ENCODE measurements around the gene L3MBTL4. TPM values are rescaled to one million over a fixed set of nuclear protein-coding genes. Genes with fewer than 3 reads are reported as not detected.

Gene L3MBTL4
- total RNA-seq, 1 experiment from 2014 or later, result 2.1 TPM

DNA sequence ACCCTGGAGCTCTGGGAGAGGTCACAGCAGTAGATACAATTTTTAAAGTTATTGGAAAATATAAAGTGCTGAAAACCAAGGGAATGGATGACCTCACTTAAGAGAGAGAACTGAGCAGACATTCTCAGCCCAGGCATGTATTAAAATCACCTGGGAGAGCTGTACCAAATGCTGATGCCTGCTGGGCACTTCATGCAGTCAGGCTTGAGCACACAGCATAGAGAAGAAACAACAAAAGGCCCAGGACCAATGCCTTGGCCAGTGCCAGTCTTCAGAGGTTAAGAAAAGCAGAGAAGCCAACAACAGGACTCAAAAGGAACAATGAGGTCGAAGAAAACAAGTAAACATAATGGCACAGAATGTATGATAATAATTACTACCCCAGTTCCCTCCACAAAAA lies 211.8 kb downstream of the L3MBTL4 start:
- no peak for DNase-seq
- H3K36me3 Mint-ChIP-seq (ENCODE audit: insufficient read depth, unreplicated experiment), result no peaks in the 10 kb centered on the region
- no TSS peak for BruUV-seq (replicated peaks)
- no peaks in the 10 kb centered on the region for H3K4me1 Mint-ChIP-seq (ENCODE audit: low read depth, unreplicated experiment)
- peaks cover 3% of the 10 kb centered on the region for H3K9me3 Mint-ChIP-seq (ENCODE audit: low read depth, unreplicated experiment)
- no peaks in the 10 kb centered on the region for H3K27me3 Mint-ChIP-seq (ENCODE audit: unreplicated experiment)
- intact Hi-C loops (cut with micrococcal nuclease; ENCODE audit: unreplicated experiment), result no loop called here
- TF ChIP-seq, protein P1, sequence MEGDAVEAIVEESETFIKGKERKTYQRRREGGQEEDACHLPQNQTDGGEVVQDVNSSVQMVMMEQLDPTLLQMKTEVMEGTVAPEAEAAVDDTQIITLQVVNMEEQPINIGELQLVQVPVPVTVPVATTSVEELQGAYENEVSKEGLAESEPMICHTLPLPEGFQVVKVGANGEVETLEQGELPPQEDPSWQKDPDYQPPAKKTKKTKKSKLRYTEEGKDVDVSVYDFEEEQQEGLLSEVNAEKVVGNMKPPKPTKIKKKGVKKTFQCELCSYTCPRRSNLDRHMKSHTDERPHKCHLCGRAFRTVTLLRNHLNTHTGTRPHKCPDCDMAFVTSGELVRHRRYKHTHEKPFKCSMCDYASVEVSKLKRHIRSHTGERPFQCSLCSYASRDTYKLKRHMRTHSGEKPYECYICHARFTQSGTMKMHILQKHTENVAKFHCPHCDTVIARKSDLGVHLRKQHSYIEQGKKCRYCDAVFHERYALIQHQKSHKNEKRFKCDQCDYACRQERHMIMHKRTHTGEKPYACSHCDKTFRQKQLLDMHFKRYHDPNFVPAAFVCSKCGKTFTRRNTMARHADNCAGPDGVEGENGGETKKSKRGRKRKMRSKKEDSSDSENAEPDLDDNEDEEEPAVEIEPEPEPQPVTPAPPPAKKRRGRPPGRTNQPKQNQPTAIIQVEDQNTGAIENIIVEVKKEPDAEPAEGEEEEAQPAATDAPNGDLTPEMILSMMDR (IDR thresholded peaks at IDR 0.05; ENCODE audit: unreplicated experiment), result no peak
- no peak overlapping the region for H3K27ac Mint-ChIP-seq (ENCODE audit: unreplicated experiment)
- no peak overlapping the region for H3K4me3 Mint-ChIP-seq (ENCODE audit: low read depth, unreplicated experiment)
- CTCF ChIA-PET, result no interaction called here

- BruUV-seq (replicated peaks), result no TSS peak
- H3K4me1 Mint-ChIP-seq (ENCODE audit: low read depth, unreplicated experiment), result no peaks in the 10 kb centered on the region
- no peak overlapping the region for H3K27ac Mint-ChIP-seq (ENCODE audit: unreplicated experiment)
- H3K4me3 Mint-ChIP-seq (ENCODE audit: low read depth, unreplicated experiment), result no peak overlapping the region
- intact Hi-C loops (cut with micrococcal nuclease; ENCODE audit: unreplicated experiment), result no loop called here
- TF ChIP-seq, protein P1 (IDR thresholded peaks at IDR 0.05; ENCODE audit: unreplicated experiment), result no peak
- no peaks in the 10 kb centered on the region for H3K36me3 Mint-ChIP-seq (ENCODE audit: insufficient read depth, unreplicated experiment)
- no peaks in the 10 kb centered on the region for H3K27me3 Mint-ChIP-seq (ENCODE audit: unreplicated experiment)
- CTCF ChIA-PET, result no interaction called here
- H3K9me3 Mint-ChIP-seq (ENCODE audit: low read depth, unreplicated experiment), result peaks cover 7% of the 10 kb centered on the region
- DNase-seq, result no peak
These were observed 214.4 kb downstream of the L3MBTL4 start for GRCh38 chr18:6200204-6200774.

DNA sequence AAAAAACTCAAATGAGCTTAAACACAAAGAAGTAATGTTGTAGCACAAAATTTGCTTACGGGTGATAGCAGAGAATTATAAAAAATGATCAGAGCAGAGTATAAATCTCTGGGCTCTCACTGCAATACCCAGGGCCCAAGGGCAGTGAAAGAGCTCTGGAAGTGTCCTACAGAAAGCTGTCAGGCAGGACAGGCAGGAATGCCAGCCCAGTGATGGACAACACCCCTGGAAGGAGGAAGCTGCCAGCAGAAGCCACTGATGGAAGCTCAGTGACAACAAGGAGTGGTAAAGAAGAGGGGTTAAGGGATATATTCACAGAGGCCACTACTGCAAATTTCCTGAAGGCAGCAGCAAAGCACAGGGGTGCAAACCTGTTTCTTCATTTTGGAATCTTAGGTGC lies 214.9 kb downstream of the L3MBTL4 start:
- Mint-ChIP-seq H3K9me3 (ENCODE audit: low read depth, unreplicated experiment) (peaks cover 7% of the 10 kb centered on the region), H3K27me3 (ENCODE audit: unreplicated experiment) (no peaks in the 10 kb centered on the region), H3K27ac (ENCODE audit: unreplicated experiment) (no peak overlapping the region), H3K4me1 (ENCODE audit: low read depth, unreplicated experiment) (no peaks in the 10 kb centered on the region), H3K4me3 (ENCODE audit: low read depth, unreplicated experiment) (no peak overlapping the region), H3K36me3 (ENCODE audit: insufficient read depth, unreplicated experiment) (no peaks in the 10 kb centered on the region)
- TF ChIP-seq, protein P1 (IDR thresholded peaks at IDR 0.05; ENCODE audit: unreplicated experiment), result no peak
- CTCF ChIA-PET, result no interaction called here
- DNase-seq, result no peak
- intact Hi-C loops (cut with micrococcal nuclease; ENCODE audit: unreplicated experiment), result no loop called here
- no TSS peak for BruUV-seq (replicated peaks)

DNA sequence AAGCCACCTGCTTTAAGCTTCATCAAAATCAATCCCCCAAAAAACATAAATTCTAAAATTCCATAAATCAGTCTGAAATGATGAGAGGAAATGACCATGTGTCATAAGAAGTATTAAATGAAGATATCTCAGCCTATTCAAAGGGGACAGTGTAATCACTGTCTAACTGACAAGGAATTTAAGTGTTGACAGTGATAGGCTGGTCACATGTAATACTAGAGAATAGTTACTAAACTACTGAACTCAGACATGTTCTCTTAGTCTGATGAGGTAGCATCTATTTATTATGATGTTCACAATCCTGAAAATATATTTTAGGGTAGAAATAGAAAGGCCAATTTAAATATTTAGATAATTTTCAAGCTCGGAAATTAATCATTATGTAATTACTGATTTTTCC lies 216.1 kb downstream of the L3MBTL4 start:
- no TSS peak for BruUV-seq (replicated peaks)
- Mint-ChIP-seq H3K27me3 (ENCODE audit: unreplicated experiment) (no peaks in the 10 kb centered on the region), H3K27ac (ENCODE audit: unreplicated experiment) (no peak overlapping the region), H3K9me3 (ENCODE audit: low read depth, unreplicated experiment) (peaks cover 7% of the 10 kb centered on the region), H3K36me3 (ENCODE audit: insufficient read depth, unreplicated experiment) (no peaks in the 10 kb centered on the region), H3K4me3 (ENCODE audit: low read depth, unreplicated experiment) (no peak overlapping the region), H3K4me1 (ENCODE audit: low read depth, unreplicated experiment) (no peaks in the 10 kb centered on the region)
- CTCF ChIA-PET, result no interaction called here
- TF ChIP-seq, protein P1 (IDR thresholded peaks at IDR 0.05; ENCODE audit: unreplicated experiment), result no peak
- no peak for DNase-seq
- intact Hi-C loops (cut with micrococcal nuclease; ENCODE audit: unreplicated experiment), result no loop called here

Measured in Calu3 (cell line).